ENCODE results near the gene TIGD3.

Gene TIGD3

DNA sequence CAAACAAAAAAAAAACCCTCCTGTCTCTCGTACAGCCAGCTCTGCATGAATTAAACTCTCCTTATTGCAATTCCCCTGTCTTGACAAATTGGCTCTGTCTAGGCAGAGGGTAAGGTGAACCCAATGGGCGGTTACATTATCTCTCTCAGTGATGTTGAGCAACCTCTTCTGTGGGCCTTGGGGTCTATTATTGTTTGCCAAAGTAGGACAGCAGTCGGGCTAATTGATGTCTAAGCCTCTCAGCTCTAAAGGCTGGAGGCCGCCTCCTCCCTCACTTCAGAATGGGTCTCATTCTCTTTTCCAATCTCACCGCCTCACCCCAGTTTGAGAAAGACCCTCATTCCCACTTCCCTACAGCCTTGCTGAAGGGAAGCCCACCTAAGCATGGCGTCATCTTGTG is 29.2 kb downstream of the TIGD3 start:
- DNase-seq (ENCODE audit: extremely low read depth, insufficient read length) = no peak
- Histone ChIP-seq H3K36me3 (ENCODE audit: control insufficient read depth, insufficient read depth, low read length) (peaks cover 8% of the 10 kb centered on the region), H3K4me3 (replicated peaks; ENCODE audit: low read depth, low read length) (no peak overlapping the region), H3K27me3 (replicated peaks; ENCODE audit: control insufficient read depth, insufficient read depth, low read length) (no peaks in the 10 kb centered on the region)
- TF ChIP-seq, protein P1, sequence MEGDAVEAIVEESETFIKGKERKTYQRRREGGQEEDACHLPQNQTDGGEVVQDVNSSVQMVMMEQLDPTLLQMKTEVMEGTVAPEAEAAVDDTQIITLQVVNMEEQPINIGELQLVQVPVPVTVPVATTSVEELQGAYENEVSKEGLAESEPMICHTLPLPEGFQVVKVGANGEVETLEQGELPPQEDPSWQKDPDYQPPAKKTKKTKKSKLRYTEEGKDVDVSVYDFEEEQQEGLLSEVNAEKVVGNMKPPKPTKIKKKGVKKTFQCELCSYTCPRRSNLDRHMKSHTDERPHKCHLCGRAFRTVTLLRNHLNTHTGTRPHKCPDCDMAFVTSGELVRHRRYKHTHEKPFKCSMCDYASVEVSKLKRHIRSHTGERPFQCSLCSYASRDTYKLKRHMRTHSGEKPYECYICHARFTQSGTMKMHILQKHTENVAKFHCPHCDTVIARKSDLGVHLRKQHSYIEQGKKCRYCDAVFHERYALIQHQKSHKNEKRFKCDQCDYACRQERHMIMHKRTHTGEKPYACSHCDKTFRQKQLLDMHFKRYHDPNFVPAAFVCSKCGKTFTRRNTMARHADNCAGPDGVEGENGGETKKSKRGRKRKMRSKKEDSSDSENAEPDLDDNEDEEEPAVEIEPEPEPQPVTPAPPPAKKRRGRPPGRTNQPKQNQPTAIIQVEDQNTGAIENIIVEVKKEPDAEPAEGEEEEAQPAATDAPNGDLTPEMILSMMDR (IDR thresholded peaks at IDR 0.05; ENCODE audit: insufficient read depth, low read length, poor library complexity, severe bottlenecking) = no peak

DNA sequence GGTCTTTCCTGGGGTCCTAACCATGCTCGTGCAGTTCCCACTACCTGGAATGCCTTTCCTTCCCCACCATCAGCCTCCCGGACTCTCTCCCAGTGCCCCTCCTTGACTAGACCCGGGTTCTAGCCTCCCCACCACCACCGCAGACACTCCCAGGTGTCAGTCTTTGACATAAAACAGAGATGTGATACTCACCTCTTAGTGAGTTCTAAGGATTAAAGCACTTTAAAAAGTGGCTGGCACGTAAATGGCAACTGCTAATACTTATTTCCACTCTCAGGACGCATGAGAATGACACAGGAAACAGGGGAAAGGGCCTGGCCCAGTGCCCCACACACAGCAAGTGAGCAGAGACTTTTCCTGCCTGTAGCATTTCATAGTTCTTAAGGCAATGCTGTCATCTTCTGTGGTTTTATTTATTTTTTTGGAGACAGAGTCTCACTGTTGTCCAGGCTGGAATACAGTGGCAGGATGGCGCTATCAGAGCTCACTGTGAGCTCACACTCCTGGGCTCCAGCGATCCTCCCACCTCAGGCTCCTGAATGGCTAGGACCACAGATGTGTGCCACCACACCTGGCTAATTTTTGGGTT is 29.8 kb downstream of the TIGD3 start:
- H3K27me3 ChIP-seq (replicated peaks; ENCODE audit: control insufficient read depth, insufficient read depth, low read length) = no peaks in the 10 kb centered on the region
- no peak for DNase-seq (ENCODE audit: extremely low read depth, insufficient read length)
- TF ChIP-seq, protein P1 (IDR thresholded peaks at IDR 0.05; ENCODE audit: insufficient read depth, low read length, poor library complexity, severe bottlenecking) = no peak
- peaks cover 8% of the 10 kb centered on the region; the same call in 1 of the 2 replicates for H3K36me3 ChIP-seq (ENCODE audit: control insufficient read depth, insufficient read depth, low read length)
- H3K4me3 ChIP-seq (replicated peaks; ENCODE audit: low read depth, low read length) = no peak overlapping the region

DNA sequence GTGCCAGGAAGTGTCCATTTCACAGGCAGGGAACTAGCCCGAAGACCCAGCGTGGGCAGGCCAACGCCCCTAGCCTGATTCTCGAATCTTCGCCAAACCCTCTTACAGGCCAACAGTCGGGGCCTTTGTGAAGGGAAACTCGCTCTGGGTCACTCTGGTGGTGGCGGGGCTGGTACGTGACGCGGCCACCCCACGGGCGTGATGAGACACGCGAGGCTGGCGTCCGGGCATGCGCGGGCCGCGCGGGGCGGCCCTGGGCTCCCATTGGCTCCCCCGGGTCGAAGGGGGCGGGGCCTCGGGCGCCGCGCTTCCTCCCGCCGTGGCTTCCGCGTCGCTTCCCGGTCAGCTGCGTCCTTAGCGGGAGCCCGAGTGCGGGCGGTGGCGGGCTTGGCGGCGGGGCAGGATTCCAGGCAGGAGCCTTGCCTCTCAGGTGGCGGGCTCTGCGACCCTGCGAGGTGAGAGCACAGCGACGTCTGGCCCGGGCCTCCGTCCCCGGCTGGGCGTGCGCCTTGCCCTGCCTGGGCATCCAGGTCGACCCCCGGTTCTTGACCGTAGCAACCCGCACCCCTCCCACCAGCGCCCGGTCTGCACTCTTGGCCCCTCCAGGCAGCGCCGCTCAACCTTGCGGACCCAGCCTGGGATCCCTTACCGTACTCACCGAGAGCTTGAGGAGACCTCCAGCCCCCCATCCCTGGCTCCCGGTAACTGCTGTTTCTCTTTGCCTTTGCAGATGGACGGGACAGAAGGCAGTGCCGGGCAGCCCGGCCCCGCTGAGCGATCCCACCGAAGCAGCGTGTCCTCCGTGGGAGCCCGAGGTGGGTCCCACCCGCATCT is 32.0 kb downstream of the TIGD3 start, which contains the start of gene FRMD8:
Gene FRMD8, plus strand, starts transcription at position 331 of the 834 bp plus-strand sequence. Its CDS starts 400 bp downstream, at position 731.
- H3K27me3 ChIP-seq (replicated peaks; ENCODE audit: control insufficient read depth, insufficient read depth, low read length) = no peaks in the 10 kb centered on the region
- peaks cover 5% of the 10 kb centered on the region for H3K36me3 ChIP-seq (ENCODE audit: control insufficient read depth, insufficient read depth, low read length)
- peak; percentile 91 for DNase-seq (ENCODE audit: extremely low read depth, insufficient read length)
- peak within 1 kb of the TSS; percentile 85 for H3K4me3 ChIP-seq (replicated peaks; ENCODE audit: low read depth, low read length)
- TF ChIP-seq, protein P1 (IDR thresholded peaks at IDR 0.05; ENCODE audit: insufficient read depth, low read length, poor library complexity, severe bottlenecking) = no peak

DNA sequence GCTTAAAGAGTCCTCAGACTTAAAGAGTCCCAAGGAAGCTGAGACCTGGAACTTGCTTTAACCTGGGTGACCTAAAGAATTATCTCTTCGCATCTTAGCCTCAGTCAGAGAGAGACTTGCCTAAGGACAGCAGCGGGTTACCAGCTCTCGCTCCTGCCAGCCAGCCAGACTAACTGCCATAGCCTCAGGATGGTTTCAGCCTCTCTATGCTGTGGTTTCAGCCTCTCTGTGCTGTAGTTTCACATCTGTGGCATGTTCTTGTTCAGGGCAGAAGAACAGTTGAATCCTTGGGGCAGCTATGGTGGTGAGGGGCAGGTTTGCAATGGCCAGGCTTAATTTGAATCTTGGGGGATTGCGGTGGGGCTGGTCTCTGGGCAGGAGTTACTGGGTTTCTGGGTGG is 34.2 kb downstream of the TIGD3 start:
- Histone ChIP-seq H3K27me3 (replicated peaks; ENCODE audit: control insufficient read depth, insufficient read depth, low read length) (no peaks in the 10 kb centered on the region), H3K36me3 (ENCODE audit: control insufficient read depth, insufficient read depth, low read length) (peaks cover 13% of the 10 kb centered on the region), H3K4me3 (replicated peaks; ENCODE audit: low read depth, low read length) (peak overlapping the region; percentile 5)
- TF ChIP-seq, protein P1 (IDR thresholded peaks at IDR 0.05; ENCODE audit: insufficient read depth, low read length, poor library complexity, severe bottlenecking) = no peak
- DNase-seq (ENCODE audit: extremely low read depth, insufficient read length) = no peak

DNA sequence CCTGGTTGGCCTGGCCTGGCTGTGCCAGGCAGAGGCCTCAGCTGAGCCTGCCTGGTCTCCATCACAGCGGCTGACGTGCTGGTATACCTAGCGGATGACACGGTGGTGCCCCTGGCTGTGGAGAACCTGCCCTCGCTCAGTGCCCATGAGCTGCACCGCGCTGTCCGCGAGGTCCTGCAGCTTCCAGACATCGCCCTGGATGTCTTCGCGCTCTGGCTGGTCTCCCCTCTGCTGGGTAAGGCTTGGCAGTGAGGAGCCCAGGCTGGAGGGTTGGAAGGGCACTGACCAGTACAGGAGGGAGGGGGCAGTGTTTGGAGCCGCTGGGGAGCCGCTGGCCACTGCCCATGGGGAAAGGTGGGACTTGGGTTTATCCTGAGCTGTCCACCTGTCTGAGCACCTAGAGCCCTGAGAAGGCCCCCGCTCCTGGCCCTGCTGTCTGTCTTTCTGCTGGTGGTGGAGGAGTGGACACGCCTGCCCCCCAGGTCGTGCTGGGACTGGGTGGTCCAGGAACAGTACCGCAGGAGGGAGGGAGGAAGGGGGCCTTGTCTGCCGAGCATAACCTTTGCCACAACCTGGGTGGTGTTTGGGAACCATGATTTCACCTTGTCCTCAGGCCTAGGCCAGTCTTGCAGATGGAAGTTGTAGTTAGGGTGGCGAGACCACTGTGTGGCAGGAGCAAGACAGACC is 34.9 kb downstream of the TIGD3 start:
- peaks cover 18% of the 10 kb centered on the region for H3K36me3 ChIP-seq (ENCODE audit: control insufficient read depth, insufficient read depth, low read length)
- DNase-seq (ENCODE audit: extremely low read depth, insufficient read length) = no peak
- no peaks in the 10 kb centered on the region for H3K27me3 ChIP-seq (replicated peaks; ENCODE audit: control insufficient read depth, insufficient read depth, low read length)
- TF ChIP-seq, protein P1 (IDR thresholded peaks at IDR 0.05; ENCODE audit: insufficient read depth, low read length, poor library complexity, severe bottlenecking) = no peak
- H3K4me3 ChIP-seq (replicated peaks; ENCODE audit: low read depth, low read length) = peak overlapping the region; percentile 5

Data from GM06990 (cell line).